Breast epithelium (tissue), 4 donors: ENCODE data around the gene CR2. TPM values are rescaled to one million over a fixed set of nuclear protein-coding genes. Genes with fewer than 3 reads are reported as not detected.

Experiments used
- DNase-seq, 2 donors: peaks; one replicate each; pipeline ENCODE4 v3.0.0-alpha.2; 2019; ENCODE audit warnings: low spot score in 2 of 2
- H3K27ac ChIP-seq, 2 donors: fragments of 200-600 bp; sonication (generic) in 1 of 2; one replicate each; pipeline ENCODE4 v1.5.1; 2016 to 2019; ENCODE audit warnings: mild to moderate bottlenecking in 1 of 2
- H3K27me3 ChIP-seq, 2 donors: fragments of 200-600 bp; sonication (generic) in 1 of 2; one replicate each; pipeline versions ENCODE4 v1.5.1 to v1.6.0; 2017 to 2019; ENCODE audit warnings: control low read depth in 1 of 2, mild to moderate bottlenecking in 1 of 2
- H3K36me3 ChIP-seq: fragments of 200-600 bp; one replicate; pipeline ENCODE4 v1.5.1; 2019
- H3K4me1 ChIP-seq, 2 donors: fragments of 200-600 bp; sonication (generic); one replicate each; pipeline ENCODE4 v1.5.1; 2016 to 2019; ENCODE audit warnings: control low read depth in 1 of 2
- H3K4me3 ChIP-seq, 3 donors: fragments of 200-600 bp; sonication (generic); 1 replicate in 2 of 3; 2 replicates in 1 of 3; pipeline ENCODE4 v1.5.1; 2016 to 2019; ENCODE audit warnings: mild to moderate bottlenecking in 3 of 3, moderate library complexity in 2 of 3
- H3K9me3 ChIP-seq, 2 donors: fragments of 200-600 bp; sonication (generic) in 1 of 2; one replicate each; pipeline ENCODE4 v1.5.1; 2016 to 2019; ENCODE audit warnings: control low read depth in 1 of 2
- POLR2A ChIP-seq: fragments of 450-650 bp; IDR thresholded peaks from one replicate; pipeline ENCODE4 v1.6.1; 2016; ENCODE audit warnings: antibody characterized with exemption, mild to moderate bottlenecking, moderate library complexity
- POLR2AphosphoS5 ChIP-seq, 3 donors: sonication (generic); formaldehyde crosslinking; IDR thresholded peaks; one replicate each; pipeline ENCODE4 v1.6.1; 2017; ENCODE audit warnings: antibody characterized with exemption in 3 of 3
- intact Hi-C: fragments of 100-400 bp; cut with DNase I; formaldehyde crosslinking; loops from one replicate; pipeline ENCODE4 v1.15.1; 2023; ENCODE audit warnings: low total_unique reads
- total RNA-seq, 3 donors: library from RNA; depleted of rRNA; stranded (reverse); fragments of >200 nt; gene quantifications; one replicate each; pipeline ENCODE4 v1.1.0, GENCODE V29; 2016
- TF ChIP-seq, protein P1 (sequence below), 3 donors: fragments of 450-650 bp; IDR thresholded peaks; one replicate each; pipeline ENCODE4 v1.5.1; 2016 to 2017; ENCODE audit warnings: antibody characterized with exemption in 3 of 3, mild to moderate bottlenecking in 3 of 3, moderate library complexity in 3 of 3

CR2 gene
- under 1 TPM in 2 of 3 donors, not detected in 1; under 0.01 to 0.29 TPM for total RNA-seq

DNA sequence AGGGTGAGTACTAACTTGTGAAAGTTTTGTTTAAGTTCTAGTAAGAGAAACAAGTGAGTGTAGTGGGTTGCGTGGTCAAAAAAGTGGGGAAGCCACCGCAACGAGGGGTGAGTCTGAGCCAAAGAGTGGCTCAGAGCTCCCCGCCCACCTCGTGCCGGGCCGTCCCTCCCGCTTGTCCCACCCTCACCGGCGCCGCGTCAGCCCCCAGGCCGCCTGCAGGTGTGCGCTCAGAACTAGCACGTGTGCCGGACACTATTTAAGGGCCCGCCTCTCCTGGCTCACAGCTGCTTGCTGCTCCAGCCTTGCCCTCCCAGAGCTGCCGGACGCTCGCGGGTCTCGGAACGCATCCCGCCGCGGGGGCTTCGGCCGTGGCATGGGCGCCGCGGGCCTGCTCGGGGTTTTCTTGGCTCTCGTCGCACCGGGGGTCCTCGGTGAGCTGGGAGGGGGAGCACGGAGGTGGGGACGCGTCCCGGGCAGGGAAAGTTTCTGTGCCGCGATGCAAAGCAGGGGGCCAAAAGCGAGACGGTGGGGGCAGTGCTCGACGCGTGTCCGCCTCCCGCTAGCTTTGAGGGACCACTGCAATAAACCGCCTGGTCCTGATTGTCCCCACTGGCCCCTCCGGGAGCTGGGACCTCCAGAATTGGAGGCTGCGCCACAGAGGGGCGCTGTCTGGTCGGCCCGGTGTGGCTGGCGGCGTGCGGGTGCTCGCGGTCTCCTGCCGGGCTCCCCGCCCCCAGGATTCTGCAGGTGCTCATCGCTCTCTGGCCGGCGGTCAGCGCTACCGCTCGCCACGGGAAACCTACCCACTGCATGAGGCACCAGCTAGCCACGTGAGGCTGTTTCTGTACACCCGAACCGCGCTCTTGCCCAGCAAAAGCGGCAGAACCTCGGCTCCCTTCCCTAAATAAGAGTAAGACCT, at the start of gene CR2:
Gene CR2, plus strand, starts transcription at position 283 of the 919 bp plus-strand sequence. Its CDS starts 91 bp downstream, at position 374.
- Histone ChIP-seq H3K27ac (no peak within 1 kb of the TSS), H3K36me3 (no peaks in the 10 kb centered on the region), H3K4me3 (peak within 1 kb of the TSS; percentile 35 to 68 (median 54)), H3K27me3 (peaks cover 0 to 26% of the 10 kb centered on the region in 2 donors), H3K4me1 (no peaks in the 10 kb centered on the region), H3K9me3 (no peaks in the 10 kb centered on the region)
- DNase-seq, result peak; percentile 19 to 51
- TF ChIP-seq POLR2AphosphoS5 (IDR thresholded peaks at IDR 0.05), result no peak
- TF ChIP-seq, protein P1, sequence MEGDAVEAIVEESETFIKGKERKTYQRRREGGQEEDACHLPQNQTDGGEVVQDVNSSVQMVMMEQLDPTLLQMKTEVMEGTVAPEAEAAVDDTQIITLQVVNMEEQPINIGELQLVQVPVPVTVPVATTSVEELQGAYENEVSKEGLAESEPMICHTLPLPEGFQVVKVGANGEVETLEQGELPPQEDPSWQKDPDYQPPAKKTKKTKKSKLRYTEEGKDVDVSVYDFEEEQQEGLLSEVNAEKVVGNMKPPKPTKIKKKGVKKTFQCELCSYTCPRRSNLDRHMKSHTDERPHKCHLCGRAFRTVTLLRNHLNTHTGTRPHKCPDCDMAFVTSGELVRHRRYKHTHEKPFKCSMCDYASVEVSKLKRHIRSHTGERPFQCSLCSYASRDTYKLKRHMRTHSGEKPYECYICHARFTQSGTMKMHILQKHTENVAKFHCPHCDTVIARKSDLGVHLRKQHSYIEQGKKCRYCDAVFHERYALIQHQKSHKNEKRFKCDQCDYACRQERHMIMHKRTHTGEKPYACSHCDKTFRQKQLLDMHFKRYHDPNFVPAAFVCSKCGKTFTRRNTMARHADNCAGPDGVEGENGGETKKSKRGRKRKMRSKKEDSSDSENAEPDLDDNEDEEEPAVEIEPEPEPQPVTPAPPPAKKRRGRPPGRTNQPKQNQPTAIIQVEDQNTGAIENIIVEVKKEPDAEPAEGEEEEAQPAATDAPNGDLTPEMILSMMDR (IDR thresholded peaks at IDR 0.05), result no peak
- TF ChIP-seq POLR2A, result no peak
- intact Hi-C loops, result no loop called here

DNA sequence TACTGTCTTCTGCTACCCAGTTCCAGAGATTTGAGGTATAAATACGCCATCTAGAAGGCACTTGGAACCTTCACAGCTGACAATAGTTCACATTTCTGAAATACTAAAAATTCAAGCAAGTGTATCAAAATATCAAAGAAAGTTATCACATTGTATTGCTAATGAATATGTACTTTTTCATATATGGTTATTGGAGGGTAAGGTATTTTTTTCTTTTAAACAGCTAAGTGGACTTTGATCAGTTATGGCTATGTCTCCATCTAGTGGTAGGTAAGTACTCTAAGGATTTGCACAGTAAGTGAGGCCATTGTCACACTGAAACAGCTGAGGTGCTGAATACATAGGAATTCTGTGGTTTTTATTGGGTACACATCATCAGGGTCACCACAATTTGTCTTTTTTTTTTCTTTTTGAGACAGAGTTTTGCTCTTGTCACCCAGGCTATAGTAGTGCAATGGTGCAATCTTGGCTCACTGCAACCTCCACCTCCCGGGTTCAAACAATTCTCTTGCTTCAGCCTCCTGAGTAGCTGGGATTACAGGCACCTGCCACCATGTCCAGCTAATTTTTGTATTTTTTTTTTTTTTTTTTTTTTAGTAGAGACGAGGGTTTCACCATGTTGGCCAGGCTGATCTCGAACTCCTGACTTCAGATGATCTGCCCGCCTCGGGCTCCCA, 49.1 kb upstream of the CR2 start:
- intact Hi-C loops, result no loop called here
- no peak overlapping the region for H3K4me3 ChIP-seq
- no peaks in the 10 kb centered on the region for H3K4me1 ChIP-seq
- H3K36me3 ChIP-seq, result no peaks in the 10 kb centered on the region
- H3K9me3 ChIP-seq, result no peaks in the 10 kb centered on the region
- H3K27ac ChIP-seq, result no peak overlapping the region
- TF ChIP-seq, protein P1 (IDR thresholded peaks at IDR 0.05), result peak; percentile 60 to 80 (median 79)
- no peak for TF ChIP-seq POLR2AphosphoS5 (IDR thresholded peaks at IDR 0.05)
- no peaks in the 10 kb centered on the region for H3K27me3 ChIP-seq
- DNase-seq, result no peak

DNA sequence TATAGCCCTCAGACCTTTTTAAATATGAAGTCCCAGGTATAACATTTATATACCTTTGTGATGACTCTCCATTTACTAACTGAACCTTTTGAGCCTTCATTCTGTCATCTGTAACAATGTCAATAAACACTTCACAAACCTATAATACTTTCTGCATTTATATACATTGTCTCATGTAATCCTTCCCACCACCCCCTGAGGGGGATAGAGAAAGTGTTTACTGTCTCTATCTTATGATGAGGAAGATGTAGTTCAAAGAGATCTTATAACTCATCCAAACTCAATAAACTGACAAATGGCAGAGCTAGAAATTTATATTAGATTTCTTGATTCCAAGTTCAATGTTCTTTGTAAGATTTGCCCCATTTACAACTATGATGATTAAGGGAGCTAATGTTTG, 48.3 kb upstream of the CR2 start:
- no peaks in the 10 kb centered on the region for H3K27me3 ChIP-seq
- TF ChIP-seq, protein P1 (IDR thresholded peaks at IDR 0.05), result no peak
- TF ChIP-seq POLR2AphosphoS5 (IDR thresholded peaks at IDR 0.05) (no peak), POLR2A (no peak)
- intact Hi-C loops, result no loop called here
- no peaks in the 10 kb centered on the region for H3K4me1 ChIP-seq
- DNase-seq, result no peak
- no peak overlapping the region for H3K27ac ChIP-seq
- no peak overlapping the region for H3K4me3 ChIP-seq
- H3K9me3 ChIP-seq, result no peaks in the 10 kb centered on the region
- no peaks in the 10 kb centered on the region for H3K36me3 ChIP-seq

DNA sequence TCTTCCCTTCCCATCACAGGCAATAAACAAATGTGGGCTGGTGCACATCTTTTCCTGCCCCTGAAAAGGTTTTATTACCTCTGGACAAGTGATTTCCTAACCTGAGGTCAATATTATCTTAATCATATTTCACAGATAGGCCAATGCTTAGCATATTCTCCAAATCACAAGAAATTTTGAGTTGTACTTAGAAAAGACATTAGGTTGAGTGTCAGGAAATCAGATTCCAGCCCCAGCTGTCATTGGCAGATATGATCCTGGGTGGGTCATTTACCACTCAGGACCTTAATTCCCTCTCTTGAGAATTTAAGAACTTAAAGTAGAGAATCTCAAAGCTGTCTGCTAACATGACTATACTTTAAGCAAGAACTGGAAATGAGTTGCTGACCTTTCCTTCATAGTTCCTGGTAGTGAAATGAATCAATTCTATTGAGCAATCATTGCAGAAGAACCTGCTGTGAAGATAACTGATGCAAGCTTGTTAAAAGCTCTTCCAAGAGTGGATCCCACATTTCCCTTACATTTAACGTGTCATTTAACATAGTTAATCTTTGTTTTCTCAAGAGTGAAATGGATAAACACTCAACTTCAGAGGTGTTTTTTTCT, 46.4 kb upstream of the CR2 start:
- Histone ChIP-seq H3K4me3 (no peak overlapping the region), H3K27ac (no peak overlapping the region), H3K36me3 (no peaks in the 10 kb centered on the region), H3K4me1 (no peaks in the 10 kb centered on the region), H3K9me3 (no peaks in the 10 kb centered on the region), H3K27me3 (no peaks in the 10 kb centered on the region)
- no peak for DNase-seq
- intact Hi-C loops, result no loop called here
- TF ChIP-seq POLR2AphosphoS5 (IDR thresholded peaks at IDR 0.05) (no peak), POLR2A (no peak)
- TF ChIP-seq, protein P1 (IDR thresholded peaks at IDR 0.05), result no peak
